ENCODE measurements around the gene INPP4A.

GRCh38 chr2:98608116-98608961 is 163.7 kb downstream of the INPP4A start, which contains the start of the genes COA5 and UNC50:
- no peak for TF ChIP-seq CTCF (IDR thresholded peaks at IDR 0.05)
- TF ChIP-seq SREBF2 (IDR thresholded peaks at IDR 0.05) = no peak
- TF ChIP-seq REST (IDR thresholded peaks at IDR 0.05) = no peak
- no peak for TF ChIP-seq ESRRA (IDR thresholded peaks at IDR 0.05; ENCODE audit: borderline replicate concordance, low read length)
- no peak for TF ChIP-seq HOXA7 (CRISPR knock-in tag; IDR thresholded peaks at IDR 0.05)
- TF ChIP-seq POLR2A (IDR thresholded peaks at IDR 0.05; ENCODE audit: low read length) = peak; percentile 83
- TF ChIP-seq MAFK (IDR thresholded peaks at IDR 0.05; ENCODE audit: partially characterized antibody) = no peak
- TF ChIP-seq PHF8 (IDR thresholded peaks at IDR 0.05; ENCODE audit: borderline replicate concordance, low read depth) = peak; percentile 98
- no peak for TF ChIP-seq CHD2 (IDR thresholded peaks at IDR 0.05; ENCODE audit: low read length, partially characterized antibody)
- peak; percentile 56; the same call in 1 of the 2 replicates for TF ChIP-seq MYC (IDR thresholded peaks at IDR 0.05; ENCODE audit: borderline replicate concordance, low read length)
- TF ChIP-seq RAD21 (conservative IDR thresholded peaks at IDR 0.05 in 1 of 2, IDR thresholded peaks at IDR 0.05 in 1 of 2) = no peak
- no peak for TF ChIP-seq USF2 (IDR thresholded peaks at IDR 0.05)
